Mesenchymal stem cell (in vitro differentiated cells and primary cell): ENCODE measurements around the gene ZNF23.
A peak's percentile ranks its signal among the peaks of the same experiment; 100 is the strongest.

Experiments
- DNase-seq: peaks from one replicate; pipeline ENCODE4 v3.0.0-alpha.2; 2013
- H2AFZ ChIP-seq: one replicate; pipeline ENCODE4 v1.6.1; 2013; ENCODE audit warnings: low read depth, mild to moderate bottlenecking, control low read depth, inconsistent platforms, low read length, moderate library complexity
- H2AK5ac ChIP-seq: 2 replicates; pipeline ENCODE4 v1.6.1; 2013; ENCODE audit warnings: low read length, moderate library complexity, mild to moderate bottlenecking, inconsistent platforms; ENCODE audit not compliant: severe bottlenecking
- H2BK120ac ChIP-seq: one replicate; pipeline ENCODE4 v1.6.1; 2013; ENCODE audit warnings: low read depth, mild to moderate bottlenecking, inconsistent platforms, low read length, moderate library complexity
- H2BK12ac ChIP-seq, 2 experiments: one replicate each; pipeline ENCODE4 v1.6.1; 2013; ENCODE audit warnings: inconsistent platforms in 2 of 2, low read length in 2 of 2, mild to moderate bottlenecking in 2 of 2, moderate library complexity in 2 of 2, control low read depth in 1 of 2
- H2BK15ac ChIP-seq: one replicate; pipeline ENCODE4 v1.6.1; 2013; ENCODE audit warnings: mild to moderate bottlenecking, low read depth, inconsistent platforms; ENCODE audit not compliant: poor library complexity, severe bottlenecking
- H2BK5ac ChIP-seq: 2 replicates; pipeline ENCODE4 v1.6.1; 2013; ENCODE audit warnings: low read depth, mild to moderate bottlenecking, low read length, control low read depth, inconsistent platforms; ENCODE audit not compliant: poor library complexity, severe bottlenecking
- H3K14ac ChIP-seq, 2 experiments: one replicate each; pipeline ENCODE4 v1.6.1; 2013; ENCODE audit warnings: inconsistent platforms in 2 of 2, low read length in 2 of 2, control low read depth in 1 of 2, mild to moderate bottlenecking in 1 of 2, moderate library complexity in 1 of 2
- H3K18ac ChIP-seq, 2 experiments: one replicate each; pipeline ENCODE4 v1.6.1; 2013; ENCODE audit warnings: inconsistent platforms in 2 of 2, low read length in 2 of 2, control low read depth in 1 of 2, low read depth in 1 of 2, mild to moderate bottlenecking in 1 of 2
- H3K23ac ChIP-seq, 2 experiments: one replicate each; pipeline ENCODE4 v1.6.1; 2013; ENCODE audit warnings: inconsistent platforms in 2 of 2, low read length in 2 of 2, mild to moderate bottlenecking in 2 of 2, moderate library complexity in 2 of 2, control low read depth in 1 of 2
- H3K27ac ChIP-seq: 2 replicates; pipeline ENCODE4 v1.5.1; 2013; ENCODE audit warnings: mild to moderate bottlenecking, moderate library complexity, low read length, control low read depth, inconsistent platforms; ENCODE audit not compliant: poor library complexity, severe bottlenecking
- H3K27me3 ChIP-seq, 2 experiments: 2 replicates each; pipeline versions ENCODE4 v1.6.1 to v1.7.0; 2013; ENCODE audit warnings: low read length in 2 of 2, mild to moderate bottlenecking in 2 of 2, moderate library complexity in 2 of 2, control low read depth in 1 of 2, inconsistent platforms in 1 of 2; ENCODE audit not compliant: control insufficient read depth in 1 of 2, insufficient read depth in 1 of 2
- H3K36me3 ChIP-seq, 2 experiments: 2 replicates each; pipeline versions ENCODE4 v1.6.1 to v1.7.0; 2013; ENCODE audit warnings: low read length in 2 of 2, control low read depth in 1 of 2, inconsistent platforms in 1 of 2, low read depth in 1 of 2, mild to moderate bottlenecking in 1 of 2; ENCODE audit not compliant: insufficient read depth in 2 of 2, control insufficient read depth in 1 of 2
- H3K4ac ChIP-seq, 2 experiments: one replicate each; pipeline ENCODE4 v1.6.1; 2013; ENCODE audit warnings: inconsistent platforms in 2 of 2, low read length in 2 of 2, mild to moderate bottlenecking in 2 of 2, moderate library complexity in 2 of 2, control low read depth in 1 of 2, low read depth in 1 of 2
- H3K4me1 ChIP-seq: 2 replicates; pipeline ENCODE4 v1.6.1; 2013; ENCODE audit warnings: low read depth, low read length, control low read depth; ENCODE audit not compliant: control insufficient read depth, insufficient read depth
- H3K4me2 ChIP-seq: 2 replicates; pipeline ENCODE4 v1.6.1; 2013; ENCODE audit warnings: low read length, mild to moderate bottlenecking, inconsistent platforms; ENCODE audit not compliant: poor library complexity, severe bottlenecking
- H3K4me3 ChIP-seq, 2 experiments: 2 replicates each; pipeline versions ENCODE4 v1.5.1 to v1.7.0; 2013; ENCODE audit warnings: low read length in 2 of 2, mild to moderate bottlenecking in 2 of 2, control low read depth in 1 of 2, low read depth in 1 of 2; ENCODE audit not compliant: insufficient read depth in 1 of 2
- H3K79me1 ChIP-seq: replicated peaks from 2 replicates; pipeline ENCODE4 v1.6.1; 2013; ENCODE audit warnings: mild to moderate bottlenecking, control low read depth, low read length, inconsistent platforms; ENCODE audit not compliant: poor library complexity, severe bottlenecking
- H3K9ac ChIP-seq: 2 replicates; pipeline ENCODE4 v1.7.0; 2013; ENCODE audit warnings: mild to moderate bottlenecking, low read length, moderate library complexity
- H3K9me3 ChIP-seq: 2 replicates; pipeline ENCODE4 v1.7.0; 2013; ENCODE audit warnings: mild to moderate bottlenecking, low read length; ENCODE audit not compliant: control insufficient read depth
- H4K8ac ChIP-seq: one replicate; pipeline ENCODE4 v1.6.1; 2013; ENCODE audit warnings: inconsistent platforms, mild to moderate bottlenecking, low read length, moderate library complexity
- H4K91ac ChIP-seq: one replicate; pipeline ENCODE4 v1.6.1; 2013; ENCODE audit warnings: mild to moderate bottlenecking, low read length, inconsistent platforms
- WGBS: methylation state at CpG from one replicate; pipeline ENCODE4 v1.1.7; 2013; ENCODE audit warnings: mixed read lengths; 5-methylcytosine and 5-hydroxymethylcytosine counted together

The ZNF23 gene

DNA sequence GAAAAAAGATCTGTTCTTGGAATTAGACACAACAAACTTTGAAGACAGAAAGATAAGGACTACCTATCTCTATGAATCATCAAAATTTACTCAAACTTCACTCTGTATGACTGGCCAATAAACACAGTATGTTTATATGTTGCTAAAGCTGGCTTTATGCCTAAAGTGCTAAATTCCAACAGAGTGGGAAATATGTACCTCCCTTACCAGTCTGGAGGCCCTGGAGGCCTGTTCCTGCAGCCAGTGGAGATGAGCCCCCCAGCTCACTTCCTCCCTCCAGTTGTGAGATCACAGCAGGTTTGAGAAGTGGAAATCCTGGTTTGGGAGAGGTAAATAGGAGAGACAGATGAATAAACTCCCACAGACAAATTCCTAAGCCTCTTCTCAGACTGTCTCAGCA is 9.0 kb downstream of the ZNF23 start:
- H2BK120ac ChIP-seq, result no peak overlapping the region
- H3K9me3 ChIP-seq, result peaks cover 76% of the 10 kb centered on the region
- no peak overlapping the region for H3K27ac ChIP-seq
- H3K23ac ChIP-seq, result no peak overlapping the region
- peaks cover 59 to 92% of the 10 kb centered on the region in 2 experiments for H3K36me3 ChIP-seq
- H3K4me1 ChIP-seq, result no peaks in the 10 kb centered on the region
- no peak overlapping the region for H4K8ac ChIP-seq
- H3K79me1 ChIP-seq, result peaks cover 35% of the 10 kb centered on the region
- H3K4me3 ChIP-seq, result peak overlapping the region in 1 of 2 experiments; percentile 41
- no peak overlapping the region for H3K14ac ChIP-seq
- H2AFZ ChIP-seq, result no peak overlapping the region
- no peak overlapping the region for H3K9ac ChIP-seq
- H2BK12ac ChIP-seq, result no peak overlapping the region
- no peak overlapping the region for H3K4me2 ChIP-seq
- H3K18ac ChIP-seq, result no peak overlapping the region
- no peak overlapping the region for H2BK5ac ChIP-seq
- H3K4ac ChIP-seq, result no peak overlapping the region
- no peak overlapping the region for H2BK15ac ChIP-seq
- no peak overlapping the region for H2AK5ac ChIP-seq
- no peak for DNase-seq
- no peak overlapping the region for H4K91ac ChIP-seq
- H3K27me3 ChIP-seq, result no peaks in the 10 kb centered on the region

DNA sequence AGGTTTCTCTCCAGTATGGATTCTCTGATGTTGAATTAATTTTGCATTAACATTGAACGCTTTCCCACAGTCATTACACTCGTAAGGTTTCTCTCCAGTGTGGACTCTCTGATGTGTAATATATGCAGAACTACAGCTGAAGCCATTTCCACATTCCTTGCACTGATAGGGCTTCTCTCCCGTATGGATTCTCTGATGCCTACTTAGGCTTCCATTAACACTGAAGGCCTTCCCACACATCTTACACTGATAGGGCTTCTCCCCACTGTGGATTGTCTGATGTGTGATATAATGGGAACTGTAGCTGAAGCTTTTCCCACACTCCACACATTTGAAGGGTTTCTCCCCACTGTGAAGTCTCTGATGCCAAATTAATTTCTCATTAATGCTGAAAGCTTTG is 13.0 kb downstream of the ZNF23 start:
- Histone ChIP-seq H2BK120ac (no peak overlapping the region), H2BK5ac (no peak overlapping the region), H3K4me3 (peak overlapping the region in 1 of 2 experiments; percentile 42), H3K9me3 (peaks cover 97% of the 10 kb centered on the region), H3K9ac (no peak overlapping the region), H2BK15ac (no peak overlapping the region), H3K79me1 (peaks cover 10% of the 10 kb centered on the region), H4K8ac (no peak overlapping the region), H3K23ac (no peak overlapping the region), H2AK5ac (no peak overlapping the region), H3K14ac (no peak overlapping the region), H4K91ac (no peak overlapping the region), H3K4me1 (no peaks in the 10 kb centered on the region), H3K27me3 (no peaks in the 10 kb centered on the region), H2AFZ (no peak overlapping the region), H3K36me3 (peaks cover 35 to 64% of the 10 kb centered on the region in 2 experiments), H2BK12ac (no peak overlapping the region), H3K4me2 (no peak overlapping the region), H3K18ac (no peak overlapping the region), H3K4ac (no peak overlapping the region), H3K27ac (no peak overlapping the region)
- WGBS, result 100% methylated on average over 3 of the region's 3 CpGs
- DNase-seq, result no peak

DNA sequence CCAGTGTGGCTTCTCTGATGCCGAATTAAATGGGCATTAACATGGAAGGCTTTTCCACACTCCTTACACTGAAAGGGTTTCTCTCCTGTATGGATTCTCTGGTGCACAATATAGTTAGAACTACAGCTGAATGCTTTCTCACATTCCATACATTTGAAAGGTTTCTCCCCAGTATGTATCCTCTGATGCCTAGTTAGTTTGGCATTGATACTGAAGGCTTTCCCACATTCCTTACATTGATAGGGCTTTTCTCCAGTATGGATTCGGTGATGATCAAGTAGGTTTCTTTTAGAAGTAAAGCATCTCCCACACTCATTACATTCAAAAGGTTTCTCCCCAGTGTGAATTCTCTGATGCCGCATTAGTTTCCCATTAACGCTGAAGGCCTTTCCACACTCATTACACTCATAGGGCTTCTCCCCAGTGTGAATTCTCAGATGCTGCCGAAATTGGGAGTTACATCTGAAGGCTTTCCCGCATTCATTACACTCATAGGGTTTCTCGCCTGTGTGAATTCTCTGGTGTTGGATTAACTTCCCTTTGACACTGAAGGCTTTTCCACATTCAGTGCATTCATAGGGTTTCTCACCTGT is 13.7 kb downstream of the ZNF23 start:
- Histone ChIP-seq H2BK12ac (no peak overlapping the region), H2BK120ac (no peak overlapping the region), H3K9ac (no peak overlapping the region), H2BK15ac (no peak overlapping the region), H3K9me3 (peaks cover 97% of the 10 kb centered on the region), H3K79me1 (peaks cover 5% of the 10 kb centered on the region), H3K27ac (no peak overlapping the region), H3K4me1 (no peaks in the 10 kb centered on the region), H3K4me2 (no peak overlapping the region), H3K36me3 (peaks cover 29 to 58% of the 10 kb centered on the region in 2 experiments), H2BK5ac (no peak overlapping the region), H3K18ac (no peak overlapping the region), H3K23ac (no peak overlapping the region), H3K4ac (no peak overlapping the region), H4K8ac (no peak overlapping the region), H2AFZ (no peak overlapping the region), H3K14ac (no peak overlapping the region), H2AK5ac (no peak overlapping the region), H3K4me3 (peak overlapping the region in 1 of 2 experiments; percentile 42), H4K91ac (no peak overlapping the region), H3K27me3 (no peaks in the 10 kb centered on the region)
- DNase-seq, result no peak
- 99% methylated on average over 6 of the region's 7 CpGs for WGBS

DNA sequence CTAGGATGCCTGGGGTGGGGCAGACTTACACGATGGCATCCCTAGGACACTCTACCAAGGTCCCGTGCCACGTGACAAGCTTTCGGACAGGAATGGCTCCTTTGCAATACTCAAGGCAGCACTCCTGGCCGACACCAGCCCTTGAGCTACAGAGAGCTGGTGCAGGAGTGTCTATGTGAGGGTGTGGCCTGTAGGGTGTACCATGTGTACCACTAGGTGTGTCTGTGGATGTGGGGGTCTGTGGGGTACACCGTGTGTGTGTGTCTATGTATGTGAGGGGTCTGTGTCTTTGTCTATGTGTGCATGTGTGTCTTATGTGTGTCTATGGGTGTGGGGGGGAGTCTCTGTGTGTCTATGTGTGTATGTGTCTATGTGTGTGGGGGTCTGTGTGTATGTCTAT is 18.3 kb downstream of the ZNF23 start:
- no peak overlapping the region for H2AK5ac ChIP-seq
- no peaks in the 10 kb centered on the region for H3K79me1 ChIP-seq
- no peak overlapping the region for H3K23ac ChIP-seq
- H2BK12ac ChIP-seq, result no peak overlapping the region
- H3K4me3 ChIP-seq, result no peak overlapping the region
- H3K18ac ChIP-seq, result no peak overlapping the region
- no peak for DNase-seq
- peaks cover 0 to 2% of the 10 kb centered on the region in 2 experiments for H3K27me3 ChIP-seq
- no peak overlapping the region for H2BK120ac ChIP-seq
- H3K9me3 ChIP-seq, result peaks cover 58% of the 10 kb centered on the region
- H3K14ac ChIP-seq, result no peak overlapping the region
- H2BK15ac ChIP-seq, result no peak overlapping the region
- 87% methylated on average over 6 of the region's 6 CpGs for WGBS
- no peaks in the 10 kb centered on the region for H3K4me1 ChIP-seq
- no peak overlapping the region for H3K4me2 ChIP-seq
- no peak overlapping the region for H4K8ac ChIP-seq
- no peak overlapping the region for H2AFZ ChIP-seq
- H3K9ac ChIP-seq, result no peak overlapping the region
- no peak overlapping the region for H3K27ac ChIP-seq
- no peak overlapping the region for H4K91ac ChIP-seq
- peaks cover 7 to 11% of the 10 kb centered on the region in 2 experiments for H3K36me3 ChIP-seq
- H3K4ac ChIP-seq, result no peak overlapping the region
- H2BK5ac ChIP-seq, result no peak overlapping the region
